DOHH2 (cell line): ENCODE data around the gene CREB5.

Source experiments
- EZH2phosphoT487 ChIP-seq: fragments of 200-600 bp; sonication (generic); IDR thresholded peaks from 2 replicates; pipeline ENCODE4 v1.6.1; 2017; ENCODE audit warnings: borderline replicate concordance, mild to moderate bottlenecking, antibody characterized with exemption, low read length, moderate library complexity, mixed read lengths
- TF ChIP-seq, protein P1 (sequence below): fragments of 200-600 bp; sonication (generic); IDR thresholded peaks from one replicate; pipeline ENCODE4 v1.5.1; 2014; ENCODE audit warnings: antibody characterized with exemption, mild to moderate bottlenecking, low read depth, low read length; ENCODE audit not compliant: poor library complexity, severe bottlenecking

DNA sequence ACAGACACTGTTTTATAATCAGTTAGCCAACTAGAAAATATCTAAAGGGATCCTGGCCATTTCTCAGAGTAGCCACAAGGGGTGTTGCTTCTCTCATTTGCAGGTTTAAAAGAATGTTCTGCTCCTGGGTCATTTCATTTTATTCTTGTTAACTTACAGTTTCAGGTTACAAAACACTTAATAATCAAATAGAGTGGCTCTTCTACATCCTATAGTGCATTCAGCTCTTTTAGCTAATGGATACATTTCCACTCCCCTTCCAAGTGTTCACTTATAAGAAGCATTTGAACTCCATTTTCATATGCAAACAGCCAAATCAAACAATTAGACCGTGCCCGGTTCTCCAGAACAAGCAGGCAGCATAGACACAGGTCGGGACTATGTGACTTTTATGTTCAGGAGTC is 428.3 kb downstream of the CREB5 start:
- TF ChIP-seq, protein P1, sequence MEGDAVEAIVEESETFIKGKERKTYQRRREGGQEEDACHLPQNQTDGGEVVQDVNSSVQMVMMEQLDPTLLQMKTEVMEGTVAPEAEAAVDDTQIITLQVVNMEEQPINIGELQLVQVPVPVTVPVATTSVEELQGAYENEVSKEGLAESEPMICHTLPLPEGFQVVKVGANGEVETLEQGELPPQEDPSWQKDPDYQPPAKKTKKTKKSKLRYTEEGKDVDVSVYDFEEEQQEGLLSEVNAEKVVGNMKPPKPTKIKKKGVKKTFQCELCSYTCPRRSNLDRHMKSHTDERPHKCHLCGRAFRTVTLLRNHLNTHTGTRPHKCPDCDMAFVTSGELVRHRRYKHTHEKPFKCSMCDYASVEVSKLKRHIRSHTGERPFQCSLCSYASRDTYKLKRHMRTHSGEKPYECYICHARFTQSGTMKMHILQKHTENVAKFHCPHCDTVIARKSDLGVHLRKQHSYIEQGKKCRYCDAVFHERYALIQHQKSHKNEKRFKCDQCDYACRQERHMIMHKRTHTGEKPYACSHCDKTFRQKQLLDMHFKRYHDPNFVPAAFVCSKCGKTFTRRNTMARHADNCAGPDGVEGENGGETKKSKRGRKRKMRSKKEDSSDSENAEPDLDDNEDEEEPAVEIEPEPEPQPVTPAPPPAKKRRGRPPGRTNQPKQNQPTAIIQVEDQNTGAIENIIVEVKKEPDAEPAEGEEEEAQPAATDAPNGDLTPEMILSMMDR, result peak; percentile 69
- no peak for TF ChIP-seq EZH2phosphoT487
